AG04450 (cell line): ENCODE results near the gene FAM13C. TPM values are rescaled to one million over a fixed set of nuclear protein-coding genes. Genes with fewer than 3 reads are reported as not detected.

Source experiments
- CTCF ChIA-PET: fragments of 300-600, 350-600 bp; formaldehyde crosslinking; extraction: SDS; loops from one replicate; lab custom pipeline; 2022; ENCODE audit warnings: antibody characterized with exemption, inconsistent platforms; lab: Charles Lee
- POLR2A ChIA-PET: fragments of 350-600 bp; formaldehyde crosslinking; extraction: SDS; loops from one replicate; lab custom pipeline; 2021; ENCODE audit warnings: antibody characterized with exemption, inconsistent platforms; lab: Yijun Ruan, JAX
- DNase-seq: peaks from one replicate; pipeline ENCODE4 v3.0.0-alpha.2; 2011; ENCODE audit warnings: low read depth, low spot score
- H3K27ac ChIP-seq: one replicate; pipeline ENCODE4 v1.5.1; 2012; ENCODE audit warnings: low read depth, low read length, control low read depth
- H3K27me3 ChIP-seq: one replicate; pipeline ENCODE4 v1.6.0; 2012; ENCODE audit warnings: low read length; ENCODE audit not compliant: control insufficient read depth, insufficient read depth
- H3K4me3 ChIP-seq: 2 replicates; pipeline ENCODE4 v1.5.1; 2011; ENCODE audit warnings: mild to moderate bottlenecking, low read depth, low read length, control low read depth
- H3K9me3 ChIP-seq: 2 replicates; pipeline ENCODE4 v1.5.1; 2012; ENCODE audit warnings: low read length; ENCODE audit not compliant: control insufficient read depth, insufficient read depth
- polyA plus RNA-seq: library from polyadenylated mRNA; depleted of rRNA; stranded (reverse); fragments of >200 nt; gene quantifications from 2 replicates; pipeline ENCODE4 v1.2.3, GENCODE V29; 2011
- TF ChIP-seq, protein P1 (sequence below): IDR thresholded peaks from 2 replicates; pipeline ENCODE4 v1.5.1; 2011; ENCODE audit warnings: low read depth, low read length, control low read depth, inconsistent platforms

The FAM13C gene
- polyA plus RNA-seq, 1 experiment: 3.1 TPM

DNA sequence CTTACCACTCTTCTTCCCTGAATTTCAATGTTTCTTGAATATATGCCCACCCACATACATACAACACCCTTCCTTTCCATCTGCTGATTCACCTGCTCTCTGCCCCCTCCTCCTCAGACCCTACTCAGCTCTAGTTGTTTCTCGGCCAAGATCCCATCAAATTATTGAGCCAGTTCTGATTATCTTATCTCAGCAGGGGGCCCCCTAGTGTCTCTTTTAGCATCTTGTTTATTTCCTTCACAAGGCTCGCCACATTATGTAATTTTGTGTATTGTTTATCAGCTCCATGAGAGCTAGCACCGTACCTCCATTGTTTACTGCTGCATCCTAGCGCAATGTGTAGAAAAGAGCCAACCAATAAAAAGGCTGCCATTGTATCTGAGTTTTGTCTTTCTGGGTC lies 71.9 kb downstream of the FAM13C start:
- Histone ChIP-seq H3K27ac (no peak overlapping the region), H3K4me3 (no peak overlapping the region), H3K27me3 (no peaks in the 10 kb centered on the region), H3K9me3 (no peaks in the 10 kb centered on the region)
- DNase-seq: no peak
- CTCF ChIA-PET: no interaction called here
- TF ChIP-seq, protein P1, sequence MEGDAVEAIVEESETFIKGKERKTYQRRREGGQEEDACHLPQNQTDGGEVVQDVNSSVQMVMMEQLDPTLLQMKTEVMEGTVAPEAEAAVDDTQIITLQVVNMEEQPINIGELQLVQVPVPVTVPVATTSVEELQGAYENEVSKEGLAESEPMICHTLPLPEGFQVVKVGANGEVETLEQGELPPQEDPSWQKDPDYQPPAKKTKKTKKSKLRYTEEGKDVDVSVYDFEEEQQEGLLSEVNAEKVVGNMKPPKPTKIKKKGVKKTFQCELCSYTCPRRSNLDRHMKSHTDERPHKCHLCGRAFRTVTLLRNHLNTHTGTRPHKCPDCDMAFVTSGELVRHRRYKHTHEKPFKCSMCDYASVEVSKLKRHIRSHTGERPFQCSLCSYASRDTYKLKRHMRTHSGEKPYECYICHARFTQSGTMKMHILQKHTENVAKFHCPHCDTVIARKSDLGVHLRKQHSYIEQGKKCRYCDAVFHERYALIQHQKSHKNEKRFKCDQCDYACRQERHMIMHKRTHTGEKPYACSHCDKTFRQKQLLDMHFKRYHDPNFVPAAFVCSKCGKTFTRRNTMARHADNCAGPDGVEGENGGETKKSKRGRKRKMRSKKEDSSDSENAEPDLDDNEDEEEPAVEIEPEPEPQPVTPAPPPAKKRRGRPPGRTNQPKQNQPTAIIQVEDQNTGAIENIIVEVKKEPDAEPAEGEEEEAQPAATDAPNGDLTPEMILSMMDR: no peak
- POLR2A ChIA-PET: no interaction called here

DNA sequence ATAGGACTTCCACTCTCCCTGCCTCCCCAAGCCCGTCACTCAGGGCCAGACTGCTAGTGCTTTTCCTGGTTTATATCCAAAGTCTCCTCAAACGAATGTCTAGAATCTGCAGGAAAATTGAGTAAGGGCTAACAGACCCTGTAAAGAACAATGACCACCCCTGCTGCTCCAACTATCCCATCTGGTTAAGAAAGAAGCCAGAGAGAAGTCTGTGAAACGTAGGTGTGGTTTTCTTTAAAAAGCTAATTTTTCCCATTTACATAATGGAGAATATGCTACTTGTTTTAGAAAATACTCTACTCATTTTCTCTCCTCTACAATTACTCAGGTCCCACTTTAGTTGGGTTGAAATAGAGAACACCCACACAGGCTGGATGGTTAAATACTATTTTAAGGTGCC lies 72.5 kb downstream of the FAM13C start:
- H3K27me3 ChIP-seq: no peaks in the 10 kb centered on the region
- TF ChIP-seq, protein P1: no peak
- DNase-seq: no peak
- POLR2A ChIA-PET: no interaction called here
- H3K27ac ChIP-seq: no peak overlapping the region
- no peak overlapping the region for H3K4me3 ChIP-seq
- no peaks in the 10 kb centered on the region for H3K9me3 ChIP-seq
- CTCF ChIA-PET: no interaction called here

DNA sequence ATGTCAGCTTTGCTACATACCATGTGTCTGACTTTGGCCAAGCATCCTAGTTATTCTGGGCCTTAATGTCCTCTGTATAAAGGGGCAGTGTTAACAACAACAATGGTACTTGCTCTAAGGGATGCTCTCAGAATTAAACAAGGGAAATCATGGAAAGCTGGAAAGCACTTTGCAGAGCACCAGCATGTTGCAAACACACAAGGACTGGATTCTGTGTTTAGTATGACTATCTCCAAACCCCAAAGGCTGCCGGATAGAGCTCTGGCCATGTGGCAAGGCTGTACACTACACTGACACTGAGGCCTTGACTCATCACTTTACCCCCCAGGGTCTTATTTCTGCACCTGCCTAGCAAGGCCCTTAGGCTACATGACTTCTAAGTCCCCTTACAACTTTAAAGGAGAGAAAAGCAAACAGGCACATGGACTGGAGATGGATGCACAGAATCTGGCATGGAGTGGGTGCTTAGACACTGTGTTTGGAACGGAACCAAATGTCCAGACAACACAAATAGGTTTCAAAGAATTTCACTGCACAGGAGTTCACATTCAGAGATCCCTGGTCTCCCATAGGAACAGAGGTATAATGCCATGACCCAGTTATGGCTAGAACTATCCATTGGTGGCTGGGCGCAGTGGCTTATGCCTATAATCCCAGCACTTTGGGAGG lies 74.6 kb downstream of the FAM13C start:
- no peak for DNase-seq
- H3K9me3 ChIP-seq: no peaks in the 10 kb centered on the region
- H3K27me3 ChIP-seq: no peaks in the 10 kb centered on the region
- no peak overlapping the region for H3K4me3 ChIP-seq
- H3K27ac ChIP-seq: no peak overlapping the region
- TF ChIP-seq, protein P1: no peak
- ChIA-PET CTCF (no interaction called here), POLR2A (no interaction called here)

DNA sequence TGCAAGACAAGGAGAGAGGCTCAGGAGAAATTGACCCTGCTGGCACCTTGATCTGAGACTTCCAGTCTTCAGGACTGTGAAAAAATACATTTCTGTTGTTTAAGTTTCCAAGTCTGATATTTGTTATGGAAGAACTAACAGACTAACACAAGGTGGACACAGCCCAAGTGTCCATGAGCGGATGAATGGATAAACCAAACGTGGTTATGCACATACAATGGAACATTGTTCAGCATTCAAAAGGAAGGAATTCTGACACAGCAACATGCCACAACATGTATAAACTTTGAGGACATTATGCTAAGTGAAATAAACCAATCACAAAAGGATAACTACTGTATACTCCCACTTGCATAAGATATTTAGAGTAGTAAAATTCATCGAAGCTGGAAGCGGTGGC lies 76.5 kb downstream of the FAM13C start:
- no peak overlapping the region for H3K27ac ChIP-seq
- no peaks in the 10 kb centered on the region for H3K9me3 ChIP-seq
- H3K27me3 ChIP-seq: no peaks in the 10 kb centered on the region
- POLR2A ChIA-PET: interaction anchor here (0.7 kb wide), 1 partner anchor 31 kb away, joined by 3 read pairs; no protein-coding TSS in a partner anchor
- TF ChIP-seq, protein P1: no peak
- DNase-seq: no peak
- CTCF ChIA-PET: interaction anchor here (1.2 kb wide), 1 partner anchor 295 kb away, joined by 3 read pairs; no protein-coding TSS in a partner anchor
- H3K4me3 ChIP-seq: no peak overlapping the region

GRCh38 chr10:59285073-59285472 lies 77.3 kb downstream of the FAM13C start:
- ChIA-PET POLR2A (interaction anchor here (0.5 kb wide), 1 partner anchor 75 kb away, joined by 6 read pairs; no protein-coding TSS in a partner anchor), CTCF (interaction anchor here (1.2 kb wide), 1 partner anchor 295 kb away, joined by 3 read pairs; no protein-coding TSS in a partner anchor)
- H3K27me3 ChIP-seq: no peaks in the 10 kb centered on the region
- TF ChIP-seq, protein P1: no peak
- no peak overlapping the region for H3K27ac ChIP-seq
- no peak overlapping the region for H3K4me3 ChIP-seq
- no peaks in the 10 kb centered on the region for H3K9me3 ChIP-seq
- DNase-seq: no peak
